Endothelial cell of umbilical vein (primary cell): ENCODE data around the gene CGNL1. TPM values are rescaled to one million over a fixed set of nuclear protein-coding genes. Genes with fewer than 3 reads are reported as not detected.

Experiments
- BruUV-seq: library from RNA; stranded (reverse); fragments of 400-500 nt; replicated peaks from 2 replicates; lab custom pipeline; 2021; lab: Mats Ljungman, UMichigan
- CTCF ChIA-PET: fragments of 300-600, 350-600 bp; sonication (Branson Sonifier 250); formaldehyde crosslinking; loops from one replicate; lab custom pipeline; 2021; ENCODE audit warnings: antibody characterized with exemption, inconsistent platforms; lab: Charles Lee
- POLR2A ChIA-PET: fragments of 300-600, 350-600 bp; sonication (Branson Sonifier 250); formaldehyde crosslinking; loops from one replicate; lab custom pipeline; 2021; ENCODE audit warnings: antibody characterized with exemption, inconsistent platforms; lab: Charles Lee
- DNase-seq: peaks from one replicate; pipeline ENCODE4 v3.0.0-alpha.2; 2011; ENCODE audit warnings: low read depth, low spot score
- FAIRE-seq: peaks from 2 replicates; lab custom pipeline; 2011; peaks lifted over from hg19 to GRCh38; lab: Jason Lieb, UNC
- H2AFZ ChIP-seq: 2 replicates; pipeline ENCODE4 v1.6.0; 2012; ENCODE audit warnings: low read depth, low read length, control low read depth, inconsistent platforms
- H3K27ac ChIP-seq: 2 replicates; pipeline ENCODE4 v1.5.1; 2011; ENCODE audit warnings: low read depth, mild to moderate bottlenecking, control low read depth, low read length, moderate library complexity; ENCODE audit not compliant: insufficient read depth
- H3K27me3 ChIP-seq, 2 experiments: 2 replicates each; pipeline versions ENCODE4 v1.6.0 to v1.6.1; 2011; ENCODE audit warnings: low read length in 2 of 2, mixed read lengths in 1 of 2; ENCODE audit not compliant: control insufficient read depth in 2 of 2, insufficient read depth in 2 of 2
- H3K36me3 ChIP-seq, 2 experiments: 2 replicates in 1 of 2; 3 replicates in 1 of 2; pipeline ENCODE4 v1.5.1; 2011; ENCODE audit warnings: low read length in 2 of 2, mild to moderate bottlenecking in 1 of 2, moderate library complexity in 1 of 2; ENCODE audit not compliant: control insufficient read depth in 2 of 2, insufficient read depth in 2 of 2; ENCODE audit errors: extremely low read depth in 1 of 2
- H3K4me1 ChIP-seq: 3 replicates; pipeline ENCODE4 v1.5.1; 2011; ENCODE audit warnings: mild to moderate bottlenecking, low read length; ENCODE audit not compliant: control insufficient read depth, insufficient read depth; ENCODE audit errors: extremely low read depth
- H3K4me2 ChIP-seq: 2 replicates; pipeline ENCODE4 v1.6.1; 2011; ENCODE audit warnings: low read length, control low read depth, mixed read lengths; ENCODE audit not compliant: insufficient read depth
- H3K4me3 ChIP-seq, 3 experiments: fragments of 200-600 bp in 1 of 3; sonication (generic), shearing (Covaris generic) in 1 of 3; replicated peaks in 1 of 3; 2 replicates each; pipeline ENCODE4 v1.5.1; 2011 to 2016; ENCODE audit warnings: control low read depth in 3 of 3, low read length in 3 of 3, mild to moderate bottlenecking in 2 of 3, inconsistent platforms in 1 of 3, low read depth in 1 of 3, moderate library complexity in 1 of 3; ENCODE audit not compliant: insufficient read depth in 1 of 3
- H3K79me2 ChIP-seq: 2 replicates; pipeline ENCODE4 v1.6.0; 2012; ENCODE audit warnings: low read length, inconsistent platforms; ENCODE audit not compliant: control insufficient read depth, insufficient read depth
- H3K9ac ChIP-seq: replicated peaks from 2 replicates; pipeline ENCODE3; 2011; ENCODE audit warnings: low read length, control low read depth; ENCODE audit not compliant: insufficient read depth; ENCODE audit errors: extremely low read depth
- H3K9me1 ChIP-seq: replicated peaks from 3 replicates; pipeline ENCODE4 v1.6.0; 2011; ENCODE audit warnings: mild to moderate bottlenecking, low read length; ENCODE audit not compliant: control insufficient read depth, insufficient read depth; ENCODE audit errors: extremely low read depth
- H3K9me3 ChIP-seq: replicated peaks from 2 replicates; pipeline ENCODE4 v1.5.1; 2012; ENCODE audit warnings: low read length, inconsistent platforms; ENCODE audit not compliant: control insufficient read depth, insufficient read depth
- H4K20me1 ChIP-seq: replicated peaks from 2 replicates; pipeline ENCODE3; 2011; ENCODE audit warnings: mild to moderate bottlenecking, low read length; ENCODE audit not compliant: control insufficient read depth, insufficient read depth; ENCODE audit errors: extremely low read depth
- EZH2 ChIP-seq: IDR thresholded peaks from 2 replicates; pipeline ENCODE4 v1.6.1; 2012; ENCODE audit warnings: borderline replicate concordance, low read depth, mild to moderate bottlenecking, moderate library complexity, low read length, inconsistent platforms; ENCODE audit not compliant: severe bottlenecking
- FOS ChIP-seq: IDR thresholded peaks from 2 replicates; pipeline ENCODE4 v1.6.1; 2011; ENCODE audit warnings: mild to moderate bottlenecking, low read length, moderate library complexity, borderline replicate concordance; ENCODE audit not compliant: insufficient read depth
- GATA2 ChIP-seq: IDR thresholded peaks from 2 replicates; pipeline ENCODE4 v1.7.0; 2011; ENCODE audit warnings: low read depth, mild to moderate bottlenecking, moderate library complexity, mixed read lengths, low read length; ENCODE audit not compliant: insufficient read length, insufficient read depth
- JUN ChIP-seq: IDR thresholded peaks from 2 replicates; pipeline ENCODE4 v1.6.1; 2011; ENCODE audit warnings: borderline replicate concordance, low read depth; ENCODE audit not compliant: insufficient read length, insufficient read depth
- MYC ChIP-seq: IDR thresholded peaks from one replicate; pipeline ENCODE4 v1.6.1; 2011; ENCODE audit warnings: mild to moderate bottlenecking, low read depth, low read length
- POLR2A ChIP-seq: IDR thresholded peaks from 2 replicates; pipeline ENCODE4 v1.6.1; 2012; ENCODE audit warnings: low read depth, mild to moderate bottlenecking, control low read depth, low read length
- POLR2AphosphoS5 ChIP-seq: IDR thresholded peaks from 2 replicates; pipeline ENCODE4 v1.6.1; 2012; ENCODE audit warnings: low read depth, mild to moderate bottlenecking, control low read depth, low read length, moderate library complexity; ENCODE audit not compliant: insufficient read depth
- dilution Hi-C: fragments of 300-500 bp; cut with MboI; formaldehyde crosslinking; loops from one replicate; pipeline ENCODE4 v1.15.0; 2019; ENCODE audit warnings: low sequenced_read_pairs; ENCODE audit not compliant: extremely low pct_ligation_motif_present
- intact Hi-C: fragments of 100-400 bp; cut with micrococcal nuclease; formaldehyde crosslinking; loops from one replicate; pipeline ENCODE4 v1.10.0; 2022
- polyA plus RNA-seq, 4 experiments: library from polyadenylated mRNA; depleted of rRNA in 3 of 4; stranded (reverse) in 3 of 4; unstranded in 1 of 4; fragments of >200 nt; gene quantifications; 2 replicates each; pipeline versions ENCODE4 v1.2.1 to v1.2.3, GENCODE V29; 2011 to 2012; ENCODE audit warnings: missing spikeins in 1 of 4
- total RNA-seq: library from RNA; stranded (reverse); gene quantifications from 2 replicates; pipeline ENCODE4 v1.2.3, GENCODE V29; 2021
- TF ChIP-seq, protein P1 (sequence below): IDR thresholded peaks from 2 replicates; pipeline ENCODE4 v1.6.1; 2011; ENCODE audit not compliant: insufficient read depth, insufficient read length
- TF ChIP-seq, protein P2 (sequence below), 2 donors: IDR thresholded peaks; 1 replicate in 1 of 2; 2 replicates in 1 of 2; pipeline ENCODE4 v1.5.1; 2011; ENCODE audit warnings: low read length in 2 of 2, mild to moderate bottlenecking in 2 of 2, moderate library complexity in 2 of 2, control low read depth in 1 of 2, inconsistent platforms in 1 of 2, low read depth in 1 of 2; ENCODE audit not compliant: insufficient read depth in 1 of 2; ENCODE audit errors: extremely low read depth in 1 of 2

The CGNL1 gene
- total and polyA plus RNA-seq, 2 donors (not counting 3 experiments of a cell fraction or from before 2014, with no cell fraction given) = 6.9 to 27.1 TPM

- FAIRE-seq = no peak
These were observed 218.2 kb downstream of the CGNL1 start for GRCh38 chr15:57594479-57594878.

More at GRCh38 chr15:57594479-57594878, 218.2 kb downstream of the CGNL1 start:
- intact Hi-C loops = no loop called here
- no peaks in the 10 kb centered on the region for H3K9me3 ChIP-seq
- H3K27ac ChIP-seq = no peak overlapping the region
- no peaks in the 10 kb centered on the region for H3K27me3 ChIP-seq
- no peaks in the 10 kb centered on the region for H3K36me3 ChIP-seq
- H2AFZ ChIP-seq = no peak overlapping the region
- H3K9me1 ChIP-seq = no peaks in the 10 kb centered on the region
- H3K4me3 ChIP-seq = no peak overlapping the region
- BruUV-seq = no TSS peak
- dilution Hi-C loops = no loop called here
- ChIA-PET POLR2A (no interaction called here), CTCF (interaction anchor here (0.7 to 1.3 kb wide), 4 partner anchors 9 to 33 kb away, joined by 3 to 5 read pairs (median 3); no protein-coding TSS in a partner anchor)
- H4K20me1 ChIP-seq = no peaks in the 10 kb centered on the region
- no peak for DNase-seq
- no peak for TF ChIP-seq GATA2
- TF ChIP-seq EZH2 = no peak
- TF ChIP-seq POLR2A = no peak
- no peak for TF ChIP-seq POLR2AphosphoS5
- TF ChIP-seq JUN = no peak
- TF ChIP-seq, protein P1, sequence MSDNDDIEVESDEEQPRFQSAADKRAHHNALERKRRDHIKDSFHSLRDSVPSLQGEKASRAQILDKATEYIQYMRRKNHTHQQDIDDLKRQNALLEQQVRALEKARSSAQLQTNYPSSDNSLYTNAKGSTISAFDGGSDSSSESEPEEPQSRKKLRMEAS = no peak
- no peak for TF ChIP-seq FOS
- TF ChIP-seq, protein P2, sequence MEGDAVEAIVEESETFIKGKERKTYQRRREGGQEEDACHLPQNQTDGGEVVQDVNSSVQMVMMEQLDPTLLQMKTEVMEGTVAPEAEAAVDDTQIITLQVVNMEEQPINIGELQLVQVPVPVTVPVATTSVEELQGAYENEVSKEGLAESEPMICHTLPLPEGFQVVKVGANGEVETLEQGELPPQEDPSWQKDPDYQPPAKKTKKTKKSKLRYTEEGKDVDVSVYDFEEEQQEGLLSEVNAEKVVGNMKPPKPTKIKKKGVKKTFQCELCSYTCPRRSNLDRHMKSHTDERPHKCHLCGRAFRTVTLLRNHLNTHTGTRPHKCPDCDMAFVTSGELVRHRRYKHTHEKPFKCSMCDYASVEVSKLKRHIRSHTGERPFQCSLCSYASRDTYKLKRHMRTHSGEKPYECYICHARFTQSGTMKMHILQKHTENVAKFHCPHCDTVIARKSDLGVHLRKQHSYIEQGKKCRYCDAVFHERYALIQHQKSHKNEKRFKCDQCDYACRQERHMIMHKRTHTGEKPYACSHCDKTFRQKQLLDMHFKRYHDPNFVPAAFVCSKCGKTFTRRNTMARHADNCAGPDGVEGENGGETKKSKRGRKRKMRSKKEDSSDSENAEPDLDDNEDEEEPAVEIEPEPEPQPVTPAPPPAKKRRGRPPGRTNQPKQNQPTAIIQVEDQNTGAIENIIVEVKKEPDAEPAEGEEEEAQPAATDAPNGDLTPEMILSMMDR (IDR thresholded peaks at IDR 0.05; ENCODE audit: extremely low read depth in 1 of 2, insufficient read depth in 1 of 2, low read depth in 1 of 2, low read length in 2 of 2) = no peak
- TF ChIP-seq MYC = no peak
- no peak overlapping the region for H3K9ac ChIP-seq
- no peak overlapping the region for H3K4me2 ChIP-seq
- H3K4me1 ChIP-seq = peaks cover 9% of the 10 kb centered on the region
- no peaks in the 10 kb centered on the region for H3K79me2 ChIP-seq
